HepG2 (cell line): Measurements from ENCODE around the gene ERRFI1. TPM values are rescaled to one million over a fixed set of nuclear protein-coding genes. Genes with fewer than 3 reads are reported as not detected.

Experiments
- ATF6 ChIP-seq: sonication (generic); formaldehyde crosslinking; conservative IDR thresholded peaks from 2 replicates; pipeline ENCODE4 v1.4.0; 2020; ENCODE audit warnings: missing genetic modification reagents
- ATRX ChIP-seq: sonication (generic); formaldehyde crosslinking; IDR thresholded peaks from 2 replicates; pipeline ENCODE4 v1.4.0; 2020; ENCODE audit warnings: missing genetic modification reagents, borderline replicate concordance
- BATF2 ChIP-seq: sonication (generic); formaldehyde crosslinking; IDR thresholded peaks from 2 replicates; pipeline ENCODE4 v1.8.0; 2022; ENCODE audit warnings: mild to moderate bottlenecking, missing genetic modification reagents, moderate library complexity
- DBP ChIP-seq: sonication (generic); formaldehyde crosslinking; IDR thresholded peaks from 2 replicates; pipeline ENCODE4 v1.4.0; 2020; ENCODE audit warnings: missing genetic modification reagents; ENCODE audit errors: not compliant biosample characterization
- ERF ChIP-seq: IDR thresholded peaks from 2 replicates; pipeline ENCODE4 v1.6.1; 2018; ENCODE audit warnings: missing biosample characterization, missing genetic modification reagents
- FIP1L1 ChIP-seq: fragments of 200-400 bp; formaldehyde crosslinking; IDR thresholded peaks from 2 replicates; pipeline ENCODE4 v1.6.1; 2018; ENCODE audit warnings: low read depth, mild to moderate bottlenecking, low read length, moderate library complexity, borderline replicate concordance; ENCODE audit not compliant: insufficient read depth
- HES4 ChIP-seq: sonication (generic); formaldehyde crosslinking; IDR thresholded peaks from 2 replicates; pipeline ENCODE4 v1.9.0; 2021; ENCODE audit warnings: mild to moderate bottlenecking, missing genetic modification reagents, borderline replicate concordance
- MED1 ChIP-seq: sonication (generic); formaldehyde crosslinking; IDR thresholded peaks from 2 replicates; pipeline ENCODE4 v1.4.0; 2020; ENCODE audit warnings: missing genetic modification reagents
- PBX3 ChIP-seq: sonication (generic); formaldehyde crosslinking; IDR thresholded peaks from 2 replicates; pipeline ENCODE4 v1.8.1; 2023; ENCODE audit warnings: missing genetic modification reagents, inconsistent platforms, borderline replicate concordance
- PLRG1 ChIP-seq: fragments of 450-650 bp; conservative IDR thresholded peaks from 2 replicates; pipeline ENCODE4 v1.6.1; 2016
- STAG1 ChIP-seq: sonication (generic); formaldehyde crosslinking; IDR thresholded peaks from 2 replicates; pipeline ENCODE4 v1.4.0; 2020; ENCODE audit warnings: missing genetic modification reagents
- ZFP37 ChIP-seq: sonication (generic); formaldehyde crosslinking; IDR thresholded peaks from 2 replicates; pipeline ENCODE4 v1.4.0; 2020; ENCODE audit warnings: missing genetic modification reagents, borderline replicate concordance
- ZMYM4 ChIP-seq: sonication (generic); formaldehyde crosslinking; IDR thresholded peaks from 2 replicates; pipeline ENCODE4 v1.8.1; 2023; ENCODE audit warnings: mild to moderate bottlenecking, missing genetic modification reagents
- ZNF20 ChIP-seq: sonication (generic); formaldehyde crosslinking; IDR thresholded peaks from 2 replicates; pipeline ENCODE4 v1.4.0; 2020; ENCODE audit warnings: mild to moderate bottlenecking, moderate library complexity, missing genetic modification reagents
- ZNF232 ChIP-seq: sonication (generic); formaldehyde crosslinking; IDR thresholded peaks from 2 replicates; pipeline ENCODE4 v1.4.0; 2020; ENCODE audit warnings: missing genetic modification reagents, borderline replicate concordance
- ZNF256 ChIP-seq: sonication (generic); formaldehyde crosslinking; conservative IDR thresholded peaks from 2 replicates; pipeline ENCODE4 v1.4.0; 2020; ENCODE audit warnings: missing genetic modification reagents
- ZNF317 ChIP-seq: sonication (generic); formaldehyde crosslinking; IDR thresholded peaks from 2 replicates; pipeline ENCODE4 v1.5.0; 2020; ENCODE audit warnings: mild to moderate bottlenecking, missing genetic modification reagents
- ZNF484 ChIP-seq: sonication (generic); formaldehyde crosslinking; IDR thresholded peaks from 2 replicates; pipeline ENCODE4 v1.5.1; 2020; ENCODE audit warnings: mild to moderate bottlenecking, low read depth, missing genetic modification reagents, borderline replicate concordance
- ZNF512 ChIP-seq: sonication (generic); formaldehyde crosslinking; IDR thresholded peaks from 2 replicates; pipeline ENCODE4 v1.4.0; 2020; ENCODE audit warnings: mild to moderate bottlenecking, missing genetic modification reagents
- ZNF670 ChIP-seq: sonication (generic); formaldehyde crosslinking; IDR thresholded peaks from 2 replicates; pipeline ENCODE4 v1.8.0; 2022; ENCODE audit warnings: mild to moderate bottlenecking, missing genetic modification reagents, borderline replicate concordance
- ZNF792 ChIP-seq: IDR thresholded peaks from 2 replicates; pipeline ENCODE4 v1.6.1; 2016
- ZNF891 ChIP-seq: sonication (generic); formaldehyde crosslinking; IDR thresholded peaks from 2 replicates; pipeline ENCODE4 v1.5.0; 2020; ENCODE audit warnings: mild to moderate bottlenecking, missing genetic modification reagents
- ZSCAN9 ChIP-seq: IDR thresholded peaks from 2 replicates; pipeline ENCODE4 v1.6.1; 2016; ENCODE audit warnings: borderline replicate concordance
- polyA plus RNA-seq, 8 experiments: library from polyadenylated mRNA; depleted of rRNA in 3 of 8; stranded (reverse) in 7 of 8; unstranded in 1 of 8; fragments of >200 nt; fragmentation: Illumina TruSeq in 4 of 8; extraction: Trizol in 4 of 8; gene quantifications; 2 replicates each; pipeline versions ENCODE4 v1.2.1 to v1.2.3, GENCODE V29; 2011 to 2016; ENCODE audit warnings: low read depth in 4 of 8, missing spikeins in 1 of 8, mixed read lengths in 1 of 8; ENCODE audit not compliant: insufficient read depth in 1 of 8
- total RNA-seq, 5 experiments: library from RNA; depleted of rRNA; stranded (reverse); fragments of >200 nt; fragmentation: Illumina TruSeq; extraction: Trizol; gene quantifications; 2 replicates each; pipeline ENCODE4 v1.2.3, GENCODE V29; 2016; ENCODE audit warnings: low read depth in 1 of 5

ERRFI1 gene
- total and polyA plus RNA-seq, 2 of the 13 experiments (the other 11 are each of a cell fraction or from before 2014, with no cell fraction given) = 84.4 to 753 TPM

- TF ChIP-seq HES4 (peak; percentile 62; the same call in 1 of the 2 replicates), ATRX (no peak), FIP1L1 (no peak), ZNF20 (CRISPR knock-in tag) (no peak; the same call in none of the 2 replicates), ZNF317 (peak; percentile 28; the same call in 1 of the 2 replicates), ZNF792 (CRISPR knock-in tag) (peak; percentile 35; the same call in 1 of the 2 replicates), ZFP37 (no peak), PLRG1 (no peak), STAG1 (CRISPR knock-in tag) (peak; percentile 43), ERF (CRISPR knock-in tag) (peak; percentile 82), BATF2 (no peak; the same call in 1 of the 2 replicates), ZNF512 (CRISPR knock-in tag) (no peak), ZNF232 (peak; percentile 61; the same call in 1 of the 2 replicates), ZNF891 (CRISPR knock-in tag) (no peak; the same call in 1 of the 2 replicates), ZNF484 (CRISPR knock-in tag) (no peak; the same call in 1 of the 2 replicates), DBP (CRISPR knock-in tag) (no peak), ZMYM4 (CRISPR knock-in tag) (peak; percentile 84; the same call in 1 of the 2 replicates), MED1 (peak; percentile 89), ZNF670 (CRISPR knock-in tag) (peak; percentile 96; the same call in 1 of the 2 replicates), ATF6 (CRISPR knock-in tag) (no peak), ZNF256 (CRISPR knock-in tag) (no peak), PBX3 (CRISPR knock-in tag) (peak; percentile 74; the same call in 1 of the 2 replicates), ZSCAN9 (CRISPR knock-in tag) (peak; percentile 39; the same call in 1 of the 2 replicates)
Measured at GRCh38 chr1:8026153-8026975, at the start of gene ERRFI1 (continued).
